H1 (cell line): Measurements from ENCODE around the gene BTBD9. TPM values are rescaled to one million over a fixed set of nuclear protein-coding genes. Genes with fewer than 3 reads are reported as not detected.

ENCODE experiments used
- ATF2 ChIP-seq: IDR thresholded peaks from 2 replicates; pipeline ENCODE4 v1.6.1; 2012; ENCODE audit warnings: low read length, inconsistent platforms
- PHF8 ChIP-seq: fragments of 200-600 bp; sonication (generic); conservative IDR thresholded peaks from 2 replicates; pipeline ENCODE4 v1.7.1; 2012; ENCODE audit warnings: low read depth, mild to moderate bottlenecking, inconsistent platforms, low read length, moderate library complexity
- RNF2 ChIP-seq: fragments of 200-900, 300-1000 bp; sonication (generic); IDR thresholded peaks from 2 replicates; pipeline ENCODE4 v1.7.1; 2016; ENCODE audit warnings: borderline replicate concordance, low read depth, mild to moderate bottlenecking, antibody characterized with exemption, low read length; ENCODE audit not compliant: poor library complexity, severe bottlenecking; ENCODE audit errors: missing control alignments
- polyA plus RNA-seq, 7 experiments: library from polyadenylated mRNA; depleted of rRNA in 3 of 7; stranded (reverse) in 5 of 7; unstranded in 2 of 7; fragments of >200 nt in 5 of 7; fragments of 200-250 nt in 2 of 7; gene quantifications; 1 replicate in 5 of 7; 2 replicates in 1 of 7; 4 replicates in 1 of 7; pipeline versions ENCODE4 v1.2.1 to v1.2.3, GENCODE V29; 2011 to 2013; ENCODE audit warnings: missing spikeins in 2 of 7, mixed read lengths in 2 of 7
- total RNA-seq: library from RNA; stranded (reverse); fragmentation: NEBNext Ultra II Directional; extraction: Animal tissue kit (Norgen Biotek cat#: 25700); gene quantifications from 2 replicates; pipeline ENCODE4 v1.2.1, GENCODE V29; 2021

BTBD9 gene
- total and polyA plus RNA-seq, 2 of the 8 experiments (the other 6 are each of a cell fraction or from before 2014, with no cell fraction given): 0.92 to 4.1 TPM

GRCh38 chr6:38637756-38638155 lies 2.0 kb downstream of the BTBD9 start (continued):
- TF ChIP-seq ATF2 (no peak), RNF2 (no peak), PHF8 (no peak)
- TF ChIP-seq, all 59 proteins: peak for 0
